GM19328 (cell line): ENCODE measurements around the gene KIAA1328.

Source experiments
- ATAC-seq: cut with Tn5 transposase; IDR thresholded peaks from one replicate; pipeline ENCODE4 v1.9.1; 2021; ENCODE audit warnings: mild to moderate bottlenecking, moderate library complexity; ENCODE audit not compliant: unreplicated experiment

The KIAA1328 gene

DNA sequence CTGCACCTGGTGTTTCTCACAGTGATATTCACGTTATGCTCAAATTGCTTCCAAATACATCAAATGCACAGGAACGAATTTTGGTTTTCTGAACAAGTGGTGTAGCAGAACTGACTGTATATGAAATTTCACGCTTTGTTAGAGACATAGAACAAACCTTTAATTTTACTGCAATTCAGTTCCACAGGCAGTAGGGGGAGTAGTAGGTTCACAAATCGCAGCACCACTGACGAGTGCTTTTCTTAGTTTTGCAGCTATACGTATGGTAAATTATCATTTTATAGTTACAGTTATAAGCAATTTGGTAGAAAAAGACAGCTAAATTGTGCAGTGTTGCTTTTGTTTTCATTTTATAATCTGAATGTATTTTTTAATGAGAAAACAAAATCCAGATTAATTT, 113.3 kb downstream of the KIAA1328 start:
- no peak for ATAC-seq

DNA sequence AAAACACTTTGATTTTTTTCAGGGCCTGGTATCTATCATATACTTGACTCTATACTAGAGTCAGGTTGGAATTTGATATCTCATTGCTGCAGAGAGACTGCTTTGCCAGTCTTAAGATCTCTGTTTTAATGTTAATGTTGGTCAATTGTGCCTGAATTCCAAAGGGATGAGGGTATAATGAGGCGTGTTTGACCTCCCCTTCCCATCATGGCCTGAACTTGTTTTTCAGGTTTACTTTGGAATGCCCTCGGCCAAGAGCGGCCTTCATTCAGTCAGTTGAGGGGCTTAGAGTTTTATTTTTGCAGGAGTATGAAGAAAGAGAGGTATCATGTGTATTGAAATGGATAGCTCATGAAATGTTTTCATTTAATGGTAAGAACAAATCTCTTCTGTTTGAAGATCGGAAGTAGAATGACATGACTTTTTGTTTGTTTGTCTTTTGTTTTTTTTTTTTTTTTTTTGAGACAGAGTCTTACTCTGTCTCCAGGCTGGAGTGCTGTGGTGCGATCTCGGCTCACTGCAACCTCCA, 119.0 kb downstream of the KIAA1328 start:
- no peak for ATAC-seq

DNA sequence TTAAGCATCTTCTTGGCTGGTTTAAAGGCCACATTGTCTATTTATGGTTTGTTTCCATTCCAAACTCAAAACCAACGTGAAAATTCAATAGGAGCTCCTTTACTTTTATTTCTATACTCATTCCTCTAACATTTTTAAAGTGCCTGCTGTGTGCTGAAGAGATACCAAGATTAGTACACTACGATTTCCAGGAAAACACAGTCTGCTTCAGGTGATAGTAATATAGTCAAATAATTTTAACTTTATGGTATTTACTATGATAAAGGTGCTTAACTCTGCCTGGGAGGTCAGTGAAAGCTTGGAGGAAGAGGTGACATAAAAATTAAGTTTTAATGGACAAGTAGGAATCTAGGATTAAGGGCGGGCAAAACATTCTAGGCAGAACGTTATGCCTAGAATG, 121.4 kb downstream of the KIAA1328 start:
- ATAC-seq, result no peak

DNA sequence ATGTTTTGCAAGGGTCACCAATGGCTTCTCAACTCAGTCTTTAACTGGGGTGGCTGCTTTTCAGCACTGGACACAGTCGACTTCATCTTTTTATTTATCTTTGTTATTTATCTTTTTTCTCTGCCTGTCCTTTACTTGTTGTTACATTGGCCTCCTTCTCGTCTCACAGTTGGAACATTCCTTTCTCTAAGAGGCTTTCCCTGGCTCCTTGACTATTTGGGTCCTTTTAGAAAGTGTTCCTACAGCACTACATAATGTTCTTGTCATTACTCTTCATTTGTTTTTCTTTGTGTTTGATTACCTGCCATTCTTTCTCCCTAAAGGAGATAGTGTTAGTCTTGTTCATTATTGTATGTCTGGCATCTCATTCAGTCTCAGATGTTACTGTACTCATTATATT, 122.0 kb downstream of the KIAA1328 start:
- no peak for ATAC-seq

DNA sequence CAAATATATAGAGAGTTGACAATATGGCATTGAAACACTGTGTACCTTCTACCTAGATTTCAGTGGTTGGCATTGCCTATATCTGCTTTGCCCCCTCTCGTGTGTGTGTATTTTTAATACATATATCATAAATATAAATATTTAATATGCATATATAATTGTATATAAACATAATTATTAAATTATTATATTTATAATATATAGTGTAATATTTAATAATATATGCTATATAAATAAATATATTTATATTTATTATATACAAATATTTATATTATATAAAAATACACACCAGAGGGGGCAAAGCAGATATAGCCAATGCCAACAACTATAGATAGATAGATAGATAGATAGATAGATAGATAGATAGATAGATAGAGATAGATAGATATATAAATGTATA, 124.1 kb downstream of the KIAA1328 start:
- no peak for ATAC-seq

DNA sequence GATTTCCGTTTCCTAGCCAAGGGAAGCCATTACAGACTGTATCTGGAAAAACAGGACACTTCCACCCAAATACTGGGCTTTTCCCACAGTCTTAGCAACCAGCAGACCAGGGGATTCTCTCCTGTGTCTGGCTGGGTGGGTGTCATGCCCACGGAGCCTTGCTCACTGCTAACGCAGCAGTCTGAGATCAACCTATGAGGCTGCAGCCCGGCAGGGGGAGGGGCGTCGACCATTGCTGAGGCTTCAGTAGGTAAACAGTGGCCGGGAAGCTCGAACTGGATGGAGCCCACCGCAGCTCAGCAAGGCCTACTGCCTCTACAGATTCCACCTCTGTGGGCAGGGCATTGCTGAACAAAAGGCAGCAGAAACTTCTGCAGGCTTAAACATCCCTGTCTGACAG, 131.1 kb downstream of the KIAA1328 start:
- ATAC-seq, result no peak

DNA sequence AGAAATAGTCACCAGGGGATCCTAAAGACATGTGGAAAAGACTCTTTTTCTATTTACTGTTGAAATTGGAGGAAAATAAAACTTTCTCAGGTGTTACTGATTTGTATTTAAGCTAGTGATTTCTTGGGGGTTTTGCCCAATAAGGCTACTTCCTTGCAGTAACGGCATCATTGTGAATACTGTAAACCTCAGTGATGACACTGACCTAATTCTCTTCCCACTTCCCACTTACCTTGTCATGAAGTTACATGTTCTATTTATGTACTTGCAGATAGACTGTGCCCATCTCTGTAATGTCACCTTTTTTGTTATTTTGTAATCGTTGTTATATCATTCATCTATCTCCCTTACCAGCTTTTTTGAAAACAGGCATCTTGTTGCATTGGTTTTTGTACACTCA, 134.5 kb downstream of the KIAA1328 start:
- no peak for ATAC-seq

DNA sequence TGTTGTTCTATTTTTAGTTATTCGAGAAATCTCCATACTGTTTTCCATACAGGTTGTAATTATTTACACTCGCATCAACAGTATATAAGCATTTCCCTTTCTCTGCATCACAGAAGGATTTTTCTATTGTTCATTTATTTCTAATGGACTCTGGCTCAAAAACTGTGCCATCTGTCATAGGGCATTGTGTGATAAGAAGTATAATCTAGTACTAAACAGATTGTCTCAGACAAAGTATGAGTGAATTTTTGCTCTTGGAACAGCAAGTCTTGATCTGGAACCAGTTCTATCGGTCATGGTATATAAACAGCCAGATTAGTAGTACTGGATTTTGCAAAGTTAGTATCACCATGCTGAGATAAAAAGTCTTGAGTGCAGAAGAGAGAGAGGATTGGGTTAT, 145.8 kb downstream of the KIAA1328 start:
- ATAC-seq, result no peak

DNA sequence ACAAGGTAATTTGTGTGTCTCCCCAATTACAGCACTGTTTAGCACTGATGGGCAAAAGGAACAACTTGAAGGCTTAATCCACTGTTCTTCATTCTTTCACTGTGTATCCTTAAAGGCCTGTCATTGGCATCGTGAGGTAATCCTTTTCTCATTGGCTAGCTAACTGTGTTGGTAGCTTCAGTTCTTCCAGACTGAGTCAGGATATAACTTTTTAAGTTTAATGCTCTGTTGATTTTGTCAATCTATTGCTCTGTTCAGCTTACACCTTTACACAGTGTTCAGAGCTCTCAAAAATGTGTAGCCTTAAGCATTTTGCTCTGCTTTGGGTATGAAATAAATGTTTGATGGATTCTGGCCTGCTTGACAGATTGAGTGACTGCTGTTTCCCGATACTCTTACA, 148.2 kb downstream of the KIAA1328 start:
- no peak for ATAC-seq

DNA sequence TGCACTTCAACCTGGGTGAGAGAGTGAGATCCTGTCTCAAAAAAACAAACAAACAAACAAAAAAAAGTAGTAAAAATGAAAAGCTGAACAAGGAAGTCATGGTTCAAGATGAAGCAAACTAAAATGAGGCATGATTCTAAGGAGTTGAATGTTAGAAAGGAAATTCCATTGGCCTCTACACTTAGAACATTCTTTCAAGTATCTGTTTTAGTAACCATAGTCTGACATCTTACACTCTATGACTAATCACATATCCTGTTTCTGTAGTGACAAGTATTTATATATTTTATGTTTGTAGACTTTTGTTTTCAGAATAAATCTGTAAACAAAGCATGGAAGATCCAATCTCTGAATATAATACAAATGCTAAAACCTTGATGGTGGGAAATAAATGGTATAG, 164.1 kb downstream of the KIAA1328 start:
- no peak for ATAC-seq

DNA sequence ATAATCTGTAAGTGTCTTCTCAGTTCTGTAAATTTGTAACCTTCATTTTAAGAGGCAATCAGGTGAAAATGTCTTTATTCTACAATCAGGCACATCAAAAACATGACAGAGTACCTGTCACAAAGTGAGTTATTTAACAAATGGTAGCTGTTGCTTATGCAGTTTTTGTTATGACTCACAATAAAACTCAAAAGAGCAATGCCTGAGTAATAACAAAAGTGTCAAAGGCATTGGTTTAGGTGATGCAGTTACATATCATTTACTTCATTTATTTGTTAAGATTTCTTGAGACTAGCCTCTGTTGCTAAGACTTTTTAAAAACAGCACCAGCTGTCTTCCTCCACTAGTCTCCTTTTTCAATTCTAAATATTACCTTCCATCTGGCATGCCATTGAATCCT, 177.8 kb downstream of the KIAA1328 start:
- no peak for ATAC-seq

DNA sequence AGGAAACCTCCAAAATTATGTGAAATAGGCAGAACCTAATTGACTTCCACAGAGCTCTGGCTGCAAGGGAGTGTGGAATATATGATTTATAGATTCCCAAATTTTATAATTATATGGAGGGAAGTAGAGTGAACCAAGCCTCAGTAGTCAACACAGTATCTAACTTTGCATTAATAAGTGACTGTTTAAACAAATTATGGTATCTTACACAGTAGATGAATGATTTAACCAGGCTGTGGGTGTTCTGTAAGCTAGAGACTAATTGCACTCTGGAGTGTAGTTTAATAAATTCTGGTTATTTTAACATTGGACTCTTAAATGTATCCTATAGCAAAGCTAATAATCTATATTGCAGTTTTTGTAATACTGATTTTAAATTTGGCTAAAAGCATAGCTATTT, 183.5 kb downstream of the KIAA1328 start:
- ATAC-seq, result no peak

DNA sequence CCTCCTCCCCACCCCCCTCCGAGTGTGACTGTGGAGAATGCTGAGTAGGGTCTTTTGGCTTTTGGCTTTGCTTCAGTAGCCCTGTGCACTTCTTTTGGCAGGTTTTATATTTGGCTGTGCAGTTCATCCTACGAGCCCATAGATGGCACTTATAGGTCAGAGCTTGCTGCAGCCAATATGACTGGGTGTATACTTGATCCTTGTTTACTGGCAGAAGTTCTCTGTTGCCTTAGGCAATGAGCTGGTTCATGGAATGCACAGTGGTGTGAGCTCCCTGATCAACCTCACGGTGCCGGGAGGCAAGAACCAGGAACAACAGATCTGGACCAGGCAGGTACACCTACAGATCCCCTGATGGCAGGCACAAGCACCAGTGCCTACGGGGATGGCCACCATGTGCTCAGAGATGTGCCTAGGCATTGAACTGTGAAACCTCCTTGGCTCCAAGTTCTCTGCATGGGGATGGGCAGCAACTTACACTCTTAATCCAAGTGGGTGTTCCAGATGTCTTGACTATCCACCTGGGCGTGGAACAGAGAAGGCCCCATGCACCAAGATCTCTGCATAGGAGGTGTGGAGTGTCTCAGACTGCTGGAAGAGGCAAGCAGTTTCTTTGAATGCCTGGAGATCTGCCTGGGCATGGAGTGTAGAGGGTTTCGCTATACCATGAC, 190.4 kb downstream of the KIAA1328 start:
- ATAC-seq, result no peak

DNA sequence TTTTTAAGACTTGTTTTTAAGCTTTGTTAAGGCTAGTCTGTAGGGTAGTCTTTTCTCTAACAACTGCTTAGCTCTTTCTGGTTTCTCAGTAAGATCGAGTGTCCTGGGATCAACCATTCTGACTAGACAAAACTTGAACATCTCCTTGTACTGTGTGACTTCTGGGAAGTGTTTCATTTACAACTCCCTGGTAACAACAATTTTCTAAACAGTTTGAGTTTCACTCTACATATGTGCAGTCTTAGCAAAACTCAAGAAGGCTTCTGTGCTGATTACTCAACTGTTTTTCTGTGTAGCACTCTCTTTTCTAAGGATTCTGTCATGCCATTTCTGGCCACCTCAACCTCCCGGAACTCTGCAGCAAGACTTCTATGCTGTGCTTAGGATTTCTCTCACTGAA, 204.5 kb downstream of the KIAA1328 start:
- no peak for ATAC-seq

DNA sequence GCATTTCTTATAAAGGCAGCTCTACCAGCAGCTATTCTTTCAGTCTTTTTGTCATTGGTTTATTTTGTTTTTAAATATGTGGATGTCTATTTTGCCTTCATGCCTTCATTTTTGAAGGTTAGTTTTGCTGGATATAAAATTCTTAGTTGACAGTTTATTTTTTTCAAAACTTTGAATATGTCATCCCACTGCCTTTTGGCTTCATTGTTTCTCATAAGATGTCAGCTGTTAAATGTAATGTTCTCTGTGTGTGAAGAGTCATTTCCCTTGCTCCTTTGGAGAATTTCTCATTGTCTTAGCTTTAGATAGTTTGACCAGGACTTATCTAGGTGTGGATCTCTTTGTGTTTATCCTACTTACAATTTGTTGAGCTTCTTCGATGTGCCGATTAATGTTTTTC, 213.5 kb downstream of the KIAA1328 start:
- ATAC-seq, result no peak

DNA sequence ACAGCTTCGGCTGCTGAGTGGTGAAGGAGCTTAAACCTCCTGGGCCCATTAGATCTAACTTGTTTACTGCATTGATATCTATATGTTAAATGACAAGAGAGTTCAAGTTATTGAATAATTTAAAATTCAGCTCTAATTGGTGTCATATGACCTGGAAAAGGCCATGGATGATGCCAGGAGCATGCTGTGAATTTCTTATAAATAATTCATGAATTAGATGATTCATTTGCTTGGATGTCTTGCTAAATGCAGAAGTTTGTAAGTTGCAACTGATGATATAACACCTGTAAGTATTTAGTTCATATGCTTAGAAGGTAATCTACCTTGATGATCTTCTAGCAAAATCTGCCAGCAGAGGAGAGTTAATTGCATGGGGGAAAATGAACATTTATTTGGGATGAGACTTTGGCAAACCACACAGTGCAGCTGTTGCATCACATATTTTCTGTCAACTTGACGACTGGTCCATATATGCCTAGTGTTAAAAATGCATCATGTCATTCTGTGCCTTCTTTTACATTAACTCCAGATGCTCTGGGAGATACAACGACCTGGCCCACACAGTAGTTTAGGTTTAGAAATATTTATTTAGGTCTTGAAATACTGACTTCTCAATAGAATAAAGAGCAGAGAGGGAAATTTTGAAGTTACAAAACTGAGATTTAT, 226.3 kb downstream of the KIAA1328 start:
- no peak for ATAC-seq

DNA sequence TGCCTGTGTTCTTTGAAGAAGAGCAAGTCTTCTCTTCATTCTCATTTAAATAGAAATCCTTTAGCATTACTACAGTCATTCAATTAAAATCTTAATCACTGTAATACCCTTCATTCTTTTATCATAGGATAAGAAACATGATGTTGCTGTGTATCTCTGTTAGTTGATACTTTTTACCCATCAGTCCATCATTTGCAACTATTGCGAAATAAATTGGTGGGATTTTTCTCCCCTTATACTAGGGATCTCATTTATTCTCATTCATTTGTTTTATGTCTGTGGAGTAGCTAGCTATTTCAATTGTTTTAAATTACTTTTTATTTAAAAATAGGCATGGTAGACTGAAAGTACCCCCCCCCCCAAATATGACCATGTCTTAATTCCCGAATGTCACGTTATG, 235.3 kb downstream of the KIAA1328 start:
- ATAC-seq, result no peak

DNA sequence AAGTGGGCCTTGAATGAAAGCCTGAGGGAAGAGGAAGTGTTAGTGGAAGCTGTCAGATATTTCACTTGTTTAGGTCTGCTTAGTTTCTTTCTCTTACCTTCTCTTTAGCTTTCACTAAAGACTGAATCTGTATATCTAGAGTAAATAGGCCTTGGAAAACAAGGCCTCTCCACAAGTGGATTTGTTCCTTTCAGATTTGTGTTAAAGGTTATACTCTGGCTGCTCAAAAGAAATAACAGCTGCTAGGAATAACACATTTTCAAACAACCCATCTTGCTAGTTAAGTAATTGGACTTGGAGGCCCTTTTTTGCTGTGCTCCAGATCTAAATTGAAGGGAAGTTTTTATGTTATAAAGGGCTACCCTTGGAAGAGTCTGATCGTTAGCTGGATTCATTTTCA, 236.3 kb downstream of the KIAA1328 start:
- ATAC-seq, result no peak

DNA sequence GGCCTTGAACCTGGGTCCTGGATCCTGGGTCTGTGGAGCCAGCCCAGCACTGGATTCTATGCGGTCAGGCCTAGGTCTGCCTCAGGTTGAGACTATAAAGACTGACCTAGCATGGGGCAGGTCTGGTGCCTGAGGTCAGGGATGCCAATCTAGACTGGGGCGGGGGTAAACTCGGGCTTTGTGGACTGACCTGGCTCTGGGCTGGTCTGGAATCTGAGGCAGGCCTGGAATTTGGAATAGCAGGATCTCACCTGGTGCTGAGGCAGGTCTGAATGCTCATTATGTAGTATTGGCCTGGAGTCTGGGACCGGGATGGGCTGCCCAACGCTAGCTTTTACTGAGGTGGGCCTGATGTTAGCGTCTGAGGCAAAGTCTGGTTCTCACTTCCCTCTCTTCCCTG, 256.0 kb downstream of the KIAA1328 start:
- ATAC-seq, result no peak

DNA sequence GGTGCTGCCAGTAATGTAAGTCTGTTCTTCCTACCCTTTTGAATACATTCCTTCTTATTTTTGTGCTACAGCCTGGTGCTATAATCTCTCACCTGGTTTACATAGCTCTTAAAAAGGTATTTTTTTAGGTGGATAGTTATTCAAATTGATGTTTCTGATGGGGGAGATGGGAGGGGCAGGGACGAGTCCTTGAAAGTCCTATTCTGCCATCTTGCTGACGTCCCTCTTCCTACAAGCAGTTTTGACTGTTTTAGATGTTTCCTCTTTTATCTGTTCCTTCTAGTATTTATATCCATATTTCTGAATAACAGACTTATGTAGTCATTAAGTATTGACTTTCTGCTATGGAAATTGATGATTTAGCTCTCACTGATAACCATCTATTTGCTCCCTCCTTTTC, 256.4 kb downstream of the KIAA1328 start:
- ATAC-seq, result no peak

DNA sequence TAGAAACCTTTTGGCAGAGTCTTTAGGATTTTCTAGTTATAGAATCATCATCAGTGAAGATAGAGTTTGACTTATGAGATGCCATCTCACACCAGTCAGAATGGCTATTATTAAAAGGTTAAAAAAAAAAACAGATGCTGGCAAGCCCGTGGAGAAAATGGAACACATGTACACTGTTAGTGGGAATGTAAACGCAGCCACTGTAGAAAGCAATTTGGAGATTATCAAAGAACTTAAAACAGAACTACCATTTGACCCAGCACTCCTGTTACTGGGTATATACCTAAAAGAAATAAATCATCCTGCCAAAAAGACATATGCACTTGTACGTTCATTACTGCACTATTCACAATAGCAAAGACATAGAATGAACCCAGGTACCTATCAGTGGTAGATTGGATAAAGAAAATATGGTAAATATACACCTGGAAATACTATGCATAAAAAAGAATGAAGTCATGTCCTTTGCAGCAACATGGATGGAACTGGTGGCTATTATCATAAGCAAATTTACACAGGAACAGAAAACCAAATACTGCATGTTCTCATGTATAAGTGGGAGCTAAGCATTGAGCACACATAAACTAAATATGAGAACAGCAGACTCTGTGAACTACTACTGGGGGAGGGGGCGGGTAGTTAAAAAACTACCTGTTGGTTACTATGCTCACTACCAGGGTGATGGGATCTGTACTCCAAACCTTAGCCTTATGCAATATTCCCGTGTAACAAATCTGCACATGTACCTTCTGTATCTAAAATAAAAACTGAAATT, 279.0 kb downstream of the KIAA1328 start:
- ATAC-seq, result no peak

DNA sequence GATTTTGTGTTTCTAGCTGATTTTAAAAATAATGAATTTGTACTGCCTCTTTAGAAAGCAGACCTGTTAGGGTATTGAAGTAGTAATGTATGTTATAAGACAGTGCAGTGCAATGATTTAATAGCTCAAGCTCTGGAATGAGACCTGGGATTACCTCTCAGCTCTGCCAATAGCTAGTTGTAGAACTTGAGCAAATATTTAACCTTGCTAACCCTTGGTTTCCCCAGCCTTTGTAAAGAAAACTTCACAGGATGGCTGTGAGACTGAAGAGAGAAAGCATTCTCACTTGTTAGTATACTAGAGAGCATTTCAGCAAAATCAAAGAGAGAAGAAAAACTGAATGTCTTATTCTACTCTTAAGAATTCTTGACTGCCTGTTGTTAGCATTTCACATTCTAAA, 293.9 kb downstream of the KIAA1328 start:
- ATAC-seq, result no peak
